ENCODE measurements around the gene AHNAK.

The AHNAK gene

DNA sequence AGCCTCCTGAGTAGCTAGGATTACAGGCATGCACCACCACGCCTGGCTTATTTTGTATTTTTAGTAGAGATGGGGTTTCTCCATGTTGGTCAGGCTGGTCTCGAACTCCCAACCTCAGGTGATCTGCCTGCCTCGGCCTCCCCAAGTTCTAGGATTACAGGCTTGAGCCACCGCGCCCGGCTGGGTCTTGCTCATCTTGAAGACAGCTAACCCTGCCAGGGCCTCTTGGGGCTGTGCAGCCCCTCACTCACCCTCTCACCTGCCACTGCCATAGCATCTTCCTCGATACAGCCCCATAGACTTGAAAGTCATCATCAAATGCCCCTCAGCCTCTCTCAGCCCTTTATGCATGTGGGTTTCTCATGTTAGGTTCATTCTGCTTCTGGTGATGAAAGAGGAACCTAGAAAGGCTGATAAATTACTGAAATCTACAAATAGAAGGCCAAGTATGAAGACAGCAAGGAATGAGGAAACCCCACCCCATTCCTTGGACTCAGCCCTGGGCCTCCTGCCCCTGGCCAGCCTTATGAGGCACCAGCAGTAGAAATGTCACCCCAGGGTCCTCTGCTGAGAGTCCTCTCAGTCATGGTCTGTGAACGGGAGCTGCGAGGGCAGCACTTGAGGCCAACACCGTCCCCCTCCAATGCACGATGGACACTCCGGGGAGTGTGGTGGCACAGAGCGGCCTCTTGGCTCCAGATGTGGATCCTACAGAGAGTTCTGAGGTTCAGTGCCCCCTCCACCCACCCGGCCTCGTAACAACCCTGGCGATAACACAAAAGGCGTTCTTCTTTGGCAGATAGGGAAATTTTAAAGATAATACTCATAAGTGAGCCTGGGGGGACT is 103.0 kb downstream of the AHNAK start:
- Histone ChIP-seq H3K27ac (ENCODE audit: low read depth, low read length, severe bottlenecking) (no peak overlapping the region), H3K4me3 (ENCODE audit: extremely low read depth, insufficient read depth, low read length, poor library complexity, severe bottlenecking) (no peak overlapping the region), H3K36me3 (ENCODE audit: control insufficient read depth, insufficient read depth, low read length) (no peaks in the 10 kb centered on the region), H3K9me3 (ENCODE audit: control insufficient read depth, low read length) (no peaks in the 10 kb centered on the region), H3K4me1 (ENCODE audit: control insufficient read depth, insufficient read depth, low read length, poor library complexity, severe bottlenecking) (peaks cover 10% of the 10 kb centered on the region)
- whole genome bisulfite sequencing, 2 experiments (ENCODE audit: insufficient coverage in 2 of 2) = 93 to 95% methylated on average over 5 to 11 of the region's 17 CpGs

DNA sequence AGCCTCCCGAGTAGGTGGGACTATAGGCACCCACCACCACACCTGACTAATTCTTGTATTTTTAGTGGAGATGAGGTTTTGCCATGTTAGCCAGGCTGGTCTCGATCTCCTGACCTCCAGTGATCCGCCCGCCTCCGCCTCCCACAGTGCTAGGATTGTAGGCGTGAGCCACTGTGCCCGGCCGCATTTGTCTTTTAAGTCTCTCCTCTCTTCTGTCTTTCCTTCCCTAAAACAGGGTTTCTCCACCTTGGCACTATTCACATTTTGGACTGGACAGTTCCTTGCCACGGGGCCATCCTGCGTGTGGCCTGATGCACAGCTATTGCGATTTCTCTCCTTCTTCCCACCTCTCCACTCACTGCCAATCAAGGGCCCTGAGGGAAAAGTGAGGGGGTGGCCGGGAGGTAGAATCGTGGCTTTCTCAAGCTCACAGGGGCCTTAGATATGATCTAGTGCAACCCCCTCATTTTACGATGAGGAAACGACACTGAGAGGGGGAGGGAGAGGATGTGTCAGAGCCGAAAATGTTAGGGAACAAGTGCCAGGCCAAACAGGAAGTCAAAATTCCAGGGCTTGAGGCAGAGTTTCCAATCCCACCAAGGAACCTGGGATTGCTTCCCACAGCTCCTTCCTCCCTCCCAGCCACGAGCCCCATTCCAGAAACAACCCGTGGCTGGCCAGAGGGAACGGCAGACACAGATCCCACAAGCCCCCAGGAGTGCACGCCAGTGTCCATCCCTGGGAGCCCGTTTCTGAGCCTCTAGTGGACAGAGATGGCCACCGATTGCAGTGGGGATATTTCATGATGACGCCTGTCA is 106.6 kb downstream of the AHNAK start:
- Histone ChIP-seq H3K4me1 (ENCODE audit: control insufficient read depth, insufficient read depth, low read length, poor library complexity, severe bottlenecking) (peaks cover 14% of the 10 kb centered on the region), H3K27ac (ENCODE audit: low read depth, low read length, severe bottlenecking) (peak overlapping the region; percentile 67), H3K9me3 (ENCODE audit: control insufficient read depth, low read length) (no peaks in the 10 kb centered on the region), H3K4me3 (ENCODE audit: extremely low read depth, insufficient read depth, low read length, poor library complexity, severe bottlenecking) (no peak overlapping the region), H3K36me3 (ENCODE audit: control insufficient read depth, insufficient read depth, low read length) (no peaks in the 10 kb centered on the region)
- WGBS, 2 experiments (ENCODE audit: insufficient coverage in 2 of 2) = 73 to 84% methylated on average over 13 to 16 of the region's 23 CpGs

DNA sequence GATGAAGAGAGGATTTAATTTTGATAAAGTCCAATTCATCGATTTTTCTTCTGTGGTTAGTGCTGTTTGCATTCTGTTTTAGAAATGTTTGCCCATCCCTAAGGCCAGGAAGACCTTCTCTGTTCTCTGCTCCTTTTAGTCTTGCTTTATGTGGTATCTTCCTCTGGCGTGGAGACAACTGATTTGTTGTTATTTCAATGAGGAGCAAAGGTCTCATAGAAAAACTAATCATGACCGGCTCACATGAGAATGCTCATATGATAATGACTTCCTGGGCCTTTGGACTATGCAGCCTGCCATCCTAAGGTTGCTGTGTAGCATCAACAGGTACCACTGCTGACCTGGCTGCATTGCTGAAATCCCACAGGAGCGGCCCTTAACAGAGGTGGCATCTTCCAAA is 108.0 kb downstream of the AHNAK start:
- Histone ChIP-seq H3K4me1 (ENCODE audit: control insufficient read depth, insufficient read depth, low read length, poor library complexity, severe bottlenecking) (peaks cover 14% of the 10 kb centered on the region), H3K4me3 (ENCODE audit: extremely low read depth, insufficient read depth, low read length, poor library complexity, severe bottlenecking) (no peak overlapping the region), H3K9me3 (ENCODE audit: control insufficient read depth, low read length) (no peaks in the 10 kb centered on the region), H3K36me3 (ENCODE audit: control insufficient read depth, insufficient read depth, low read length) (no peaks in the 10 kb centered on the region), H3K27ac (ENCODE audit: low read depth, low read length, severe bottlenecking) (no peak overlapping the region)
- WGBS, 2 experiments (ENCODE audit: insufficient coverage in 2 of 2) = 74 to 92% methylated on average over 3 of the region's 4 CpGs

- Histone ChIP-seq H3K4me3 (ENCODE audit: extremely low read depth, insufficient read depth, low read length, poor library complexity, severe bottlenecking) (no peak overlapping the region), H3K9me3 (ENCODE audit: control insufficient read depth, low read length) (no peaks in the 10 kb centered on the region), H3K36me3 (ENCODE audit: control insufficient read depth, insufficient read depth, low read length) (no peaks in the 10 kb centered on the region), H3K4me1 (ENCODE audit: control insufficient read depth, insufficient read depth, low read length, poor library complexity, severe bottlenecking) (peaks cover 19% of the 10 kb centered on the region), H3K27ac (ENCODE audit: low read depth, low read length, severe bottlenecking) (no peak overlapping the region)
- WGBS, 2 experiments (ENCODE audit: insufficient coverage in 2 of 2) = no CpG with 5 or more reads among the region's 1 CpG
Observed at GRCh38 chr11:62437616-62438015, 109.0 kb downstream of the AHNAK start.

DNA sequence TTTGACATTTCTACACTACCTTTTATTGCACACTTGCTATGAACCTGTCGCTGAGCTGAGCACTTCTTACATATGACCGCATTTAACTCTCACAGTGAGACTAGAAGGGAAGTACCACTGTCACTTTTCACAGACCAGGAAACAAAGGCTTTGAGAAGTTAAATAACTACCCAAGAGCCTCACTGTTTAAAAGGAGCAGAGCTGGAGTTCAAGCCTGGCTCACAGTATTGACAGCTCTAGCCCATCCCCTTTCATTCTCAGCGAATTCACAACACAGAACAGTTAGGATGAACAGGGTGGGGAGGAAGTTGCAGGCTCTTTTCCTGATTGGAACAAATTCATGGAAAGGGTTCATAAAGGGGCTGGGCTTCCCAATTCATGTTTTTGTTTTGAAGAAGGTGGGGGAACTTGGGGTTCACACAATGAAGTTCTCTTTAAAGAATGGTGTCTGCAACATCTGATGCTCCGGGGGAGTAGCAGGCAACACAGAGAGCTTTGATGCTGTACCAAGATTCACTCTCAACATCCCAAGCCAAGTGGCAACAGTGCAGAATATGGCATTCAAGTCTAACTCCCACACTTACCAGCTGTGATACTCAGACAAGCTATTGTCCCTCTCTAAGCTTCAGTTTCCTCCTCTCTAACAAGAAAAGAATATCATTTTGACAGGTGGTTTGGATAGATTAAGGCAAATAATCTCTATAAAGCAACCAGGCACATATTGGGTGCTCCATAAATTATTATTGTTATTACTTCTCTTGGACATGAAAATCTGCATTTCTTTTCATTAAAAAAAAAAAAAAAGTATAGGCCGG is 110.6 kb downstream of the AHNAK start:
- Histone ChIP-seq H3K9me3 (ENCODE audit: control insufficient read depth, low read length) (no peaks in the 10 kb centered on the region), H3K4me3 (ENCODE audit: extremely low read depth, insufficient read depth, low read length, poor library complexity, severe bottlenecking) (no peak overlapping the region), H3K27ac (ENCODE audit: low read depth, low read length, severe bottlenecking) (no peak overlapping the region), H3K36me3 (ENCODE audit: control insufficient read depth, insufficient read depth, low read length) (no peaks in the 10 kb centered on the region), H3K4me1 (ENCODE audit: control insufficient read depth, insufficient read depth, low read length, poor library complexity, severe bottlenecking) (peaks cover 24% of the 10 kb centered on the region)
- 94 to 96% methylated on average over 3 of the region's 5 CpGs for WGBS, 2 experiments (ENCODE audit: insufficient coverage in 2 of 2)

GRCh38 chr11:62433904-62434276 is 112.7 kb downstream of the AHNAK start:
- no peaks in the 10 kb centered on the region for H3K36me3 ChIP-seq (ENCODE audit: control insufficient read depth, insufficient read depth, low read length)

DNA sequence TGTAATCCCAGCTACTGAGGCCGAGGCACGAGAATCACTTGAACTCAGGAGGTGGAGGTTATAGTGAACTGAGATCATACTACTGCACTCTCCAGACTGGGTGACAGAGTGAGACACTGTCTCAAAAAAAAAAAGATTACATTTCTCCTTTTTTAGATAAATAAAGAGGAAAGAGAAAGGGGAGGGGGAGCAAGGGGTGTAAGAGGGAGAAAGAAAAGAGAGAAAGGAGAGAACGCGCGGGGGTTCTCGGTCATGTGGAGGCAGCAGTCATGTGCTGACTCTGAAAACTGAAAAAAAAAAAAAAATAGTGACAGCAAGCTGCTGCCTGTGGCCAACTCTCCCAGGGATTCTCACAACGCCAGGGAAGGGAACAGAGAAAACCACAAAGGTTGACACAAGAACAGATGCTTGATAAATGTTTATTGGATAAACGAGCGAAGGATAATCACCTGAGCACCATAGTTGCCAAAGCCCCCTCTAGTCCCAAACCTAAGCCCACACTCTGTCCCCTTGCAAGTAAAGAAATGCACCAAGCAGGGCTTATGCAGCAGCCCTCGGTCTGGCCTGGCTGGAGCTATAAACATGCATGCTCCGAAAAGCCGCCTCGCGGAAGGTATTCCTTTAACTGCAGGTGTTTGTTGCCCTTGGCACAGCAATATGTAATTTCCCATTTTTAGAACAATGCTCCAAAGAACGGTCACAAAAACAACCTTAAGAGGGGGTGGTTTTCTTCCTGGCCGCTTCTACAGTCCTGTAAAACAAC is 113.3 kb downstream of the AHNAK start:
- no peaks in the 10 kb centered on the region for H3K36me3 ChIP-seq (ENCODE audit: control insufficient read depth, insufficient read depth, low read length)
- no peak overlapping the region for H3K4me3 ChIP-seq (ENCODE audit: extremely low read depth, insufficient read depth, low read length, poor library complexity, severe bottlenecking)
- H3K4me1 ChIP-seq (ENCODE audit: control insufficient read depth, insufficient read depth, low read length, poor library complexity, severe bottlenecking) = peaks cover 31% of the 10 kb centered on the region
- 82 to 88% methylated on average over 8 to 9 of the region's 16 CpGs for WGBS, 2 experiments (ENCODE audit: insufficient coverage in 2 of 2)
- peaks cover 6% of the 10 kb centered on the region for H3K9me3 ChIP-seq (ENCODE audit: control insufficient read depth, low read length)
- H3K27ac ChIP-seq (ENCODE audit: low read depth, low read length, severe bottlenecking) = no peak overlapping the region

More at GRCh38 chr11:62433904-62434276, 112.7 kb downstream of the AHNAK start:
- peaks cover 25% of the 10 kb centered on the region for H3K4me1 ChIP-seq (ENCODE audit: control insufficient read depth, insufficient read depth, low read length, poor library complexity, severe bottlenecking)
- H3K9me3 ChIP-seq (ENCODE audit: control insufficient read depth, low read length) = peaks cover 6% of the 10 kb centered on the region
- H3K27ac ChIP-seq (ENCODE audit: low read depth, low read length, severe bottlenecking) = no peak overlapping the region
- no peak overlapping the region for H3K4me3 ChIP-seq (ENCODE audit: extremely low read depth, insufficient read depth, low read length, poor library complexity, severe bottlenecking)
- WGBS, 2 experiments (ENCODE audit: insufficient coverage in 2 of 2) = 57 to 86% methylated on average over 3 to 5 of the region's 6 CpGs

GRCh38 chr11:62432695-62433094 is 113.9 kb downstream of the AHNAK start:
- H3K36me3 ChIP-seq (ENCODE audit: control insufficient read depth, insufficient read depth, low read length) = no peaks in the 10 kb centered on the region
- 95 to 96% methylated on average over 5 to 7 of the region's 9 CpGs for WGBS, 2 experiments (ENCODE audit: insufficient coverage in 2 of 2)
- H3K4me1 ChIP-seq (ENCODE audit: control insufficient read depth, insufficient read depth, low read length, poor library complexity, severe bottlenecking) = peaks cover 35% of the 10 kb centered on the region
- no peak overlapping the region for H3K4me3 ChIP-seq (ENCODE audit: extremely low read depth, insufficient read depth, low read length, poor library complexity, severe bottlenecking)
- H3K9me3 ChIP-seq (ENCODE audit: control insufficient read depth, low read length) = peaks cover 6% of the 10 kb centered on the region
- no peak overlapping the region for H3K27ac ChIP-seq (ENCODE audit: low read depth, low read length, severe bottlenecking)

DNA sequence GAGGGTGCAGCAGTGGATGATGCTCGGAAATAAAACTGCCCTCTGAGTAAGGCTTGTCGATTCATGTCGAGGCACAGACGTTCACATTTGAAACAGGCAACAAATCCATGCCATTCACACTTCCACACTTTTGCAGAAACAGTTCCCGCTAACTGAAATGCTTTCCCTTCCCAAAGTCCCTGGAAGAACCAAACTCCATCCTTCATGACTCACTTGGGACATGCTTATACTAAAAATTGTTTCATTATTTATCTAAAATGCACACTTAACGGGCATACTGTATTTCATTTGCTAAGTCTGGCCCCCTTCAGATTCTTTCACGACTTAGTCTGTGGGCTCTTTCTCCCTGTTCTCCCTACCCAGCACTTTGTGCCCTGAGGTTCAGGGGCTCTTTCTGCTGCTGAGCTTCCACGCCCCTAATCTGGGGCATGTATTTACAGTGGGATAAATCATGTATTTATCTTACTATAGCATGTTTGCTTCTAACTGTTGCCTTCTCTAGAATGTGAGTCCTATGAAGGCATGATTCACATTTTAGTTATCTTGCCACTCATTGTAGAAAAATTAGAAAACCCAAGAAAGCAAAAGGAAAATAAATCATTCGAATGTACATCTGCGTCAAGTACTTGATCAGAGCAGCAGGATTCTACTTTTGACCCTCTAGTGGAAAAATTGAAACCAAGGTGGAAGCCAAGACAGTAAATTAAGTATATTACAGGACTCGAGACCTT is 115.3 kb downstream of the AHNAK start:
- H3K27ac ChIP-seq (ENCODE audit: low read depth, low read length, severe bottlenecking) = no peak overlapping the region
- H3K36me3 ChIP-seq (ENCODE audit: control insufficient read depth, insufficient read depth, low read length) = no peaks in the 10 kb centered on the region
- H3K4me1 ChIP-seq (ENCODE audit: control insufficient read depth, insufficient read depth, low read length, poor library complexity, severe bottlenecking) = peaks cover 48% of the 10 kb centered on the region
- peaks cover 6% of the 10 kb centered on the region for H3K9me3 ChIP-seq (ENCODE audit: control insufficient read depth, low read length)
- WGBS, 2 experiments (ENCODE audit: insufficient coverage in 2 of 2) = 90 to 96% methylated on average over 9 of the region's 11 CpGs
- H3K4me3 ChIP-seq (ENCODE audit: extremely low read depth, insufficient read depth, low read length, poor library complexity, severe bottlenecking) = no peak overlapping the region
